Fibroblast of lung (primary cell): ENCODE data around the gene KLRK1. TPM values are rescaled to one million over a fixed set of nuclear protein-coding genes. Genes with fewer than 3 reads are reported as not detected.

ENCODE experiments used
- polyA plus RNA-seq, 2 donors: library from polyadenylated mRNA; depleted of rRNA in 1 of 2; stranded (reverse) in 1 of 2; unstranded in 1 of 2; fragments of >200 nt; gene quantifications; 2 replicates each; pipeline ENCODE4 v1.2.1, GENCODE V29; 2011 to 2012; ENCODE audit warnings: missing spikeins in 1 of 2
- total RNA-seq: library from RNA; depleted of rRNA; stranded (reverse); fragments of >200 nt; gene quantifications from 2 replicates; pipeline ENCODE4 v1.2.1, GENCODE V29; 2014

KLRK1 gene
- total and polyA plus RNA-seq, 2 donors (not counting 1 experiment from before 2014, with no cell fraction given) = not detected

Other genes starting within 250 kb of the KLRK1 start
- 0.26 and 1.2 TPM in 2 replicates for gene OLR1, start 217.9 kb downstream of the KLRK1 start, total RNA-seq
- 3.2 and 27.4 TPM in 2 replicates for gene OLR1, start 217.9 kb downstream of the KLRK1 start, polyA plus RNA-seq
- gene TMEM52B, start 211.0 kb downstream of the KLRK1 start, total RNA-seq = under 0.01 and 0.50 TPM in 2 replicates
- gene TMEM52B, start 211.0 kb downstream of the KLRK1 start, polyA plus RNA-seq = 0.53 and 5.7 TPM in 2 replicates
- 105 and 186 TPM in 2 replicates for gene GABARAPL1, start 177.2 kb downstream of the KLRK1 start, total RNA-seq
- 68.1 and 363 TPM in 2 replicates for gene GABARAPL1, start 177.2 kb downstream of the KLRK1 start, polyA plus RNA-seq
- gene KLRD1, start 82.2 kb downstream of the KLRK1 start, total RNA-seq = 0.17 and 0.26 TPM in 2 replicates
- under 0.01 and 0.06 TPM in 2 replicates for gene KLRD1, start 82.2 kb downstream of the KLRK1 start, polyA plus RNA-seq
- gene KLRC4, start 19.7 kb upstream of the KLRK1 start, total RNA-seq = not detected in 2 replicates
- not detected in 2 replicates for gene KLRC4, start 19.7 kb upstream of the KLRK1 start, polyA plus RNA-seq
- gene KLRC3, start 30.6 kb upstream of the KLRK1 start, total RNA-seq = not detected in 2 replicates
- gene KLRC3, start 30.6 kb upstream of the KLRK1 start, polyA plus RNA-seq = not detected in 2 replicates
- gene KLRC2, start 46.0 kb upstream of the KLRK1 start, total RNA-seq = not detected in 2 replicates
- not detected in 2 replicates for gene KLRC2, start 46.0 kb upstream of the KLRK1 start, polyA plus RNA-seq
- under 0.01 TPM in 1 of 2 replicates, not detected in the other for gene KLRC1, start 63.3 kb upstream of the KLRK1 start, total RNA-seq
- not detected in 2 replicates for gene KLRC1, start 63.3 kb upstream of the KLRK1 start, polyA plus RNA-seq
- gene EIF2S3B, start 115.8 kb upstream of the KLRK1 start, total RNA-seq = 1.7 and 1.8 TPM in 2 replicates
- gene EIF2S3B, start 115.8 kb upstream of the KLRK1 start, polyA plus RNA-seq = 0.42 and 0.66 TPM in 2 replicates
- 10.5 and 21.1 TPM in 2 replicates for gene MAGOHB, start 223.6 kb upstream of the KLRK1 start, total RNA-seq
- 29.8 and 48.6 TPM in 2 replicates for gene MAGOHB, start 223.6 kb upstream of the KLRK1 start, polyA plus RNA-seq